ENCODE results near the gene BFAR. TPM values are rescaled to one million over a fixed set of nuclear protein-coding genes. Genes with fewer than 3 reads are reported as not detected.
"Not testable (repeated sequence)": the region's sequence is repeated elsewhere in the genome, so short reads cannot be mapped to it uniquely, and the experiment has no call there.

BFAR gene
- total RNA-seq, 2 donors from 2014 or later = 29.8 to 37.7 TPM

DNA sequence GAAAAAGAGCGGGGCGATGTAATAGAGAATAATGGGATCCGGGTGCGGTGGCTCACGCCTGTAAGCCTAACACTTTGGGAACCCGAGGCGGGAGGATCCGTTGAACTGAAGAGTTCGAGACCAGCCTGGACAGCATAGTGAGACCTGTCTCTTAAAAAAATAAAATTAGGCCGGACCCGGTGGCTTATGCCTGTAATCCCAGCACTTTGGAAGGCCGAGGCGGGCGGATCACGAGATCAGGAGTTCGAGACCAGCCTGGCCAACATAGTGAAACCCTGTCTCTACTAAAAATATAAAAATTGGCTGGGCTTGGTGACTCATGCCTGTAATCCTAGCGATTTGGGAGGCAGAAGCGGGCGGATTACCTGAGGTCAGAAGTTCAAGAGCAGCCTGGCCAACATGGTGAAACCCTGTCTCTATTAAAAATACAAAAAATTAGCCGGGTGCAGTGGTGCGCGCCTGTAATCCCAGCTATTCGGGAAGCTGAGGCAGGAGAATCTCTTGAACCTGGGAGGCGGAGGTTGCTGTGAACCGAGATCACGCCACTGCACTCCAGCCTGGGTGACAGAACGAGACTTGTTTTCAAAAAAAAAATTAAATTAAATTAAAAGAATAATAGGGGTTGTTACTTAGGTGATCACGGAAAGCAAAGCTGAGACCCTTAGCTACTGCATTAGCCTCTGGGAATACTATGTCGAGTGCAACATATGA is 2.0 kb upstream of the BFAR start:
- DNase-seq; intact Hi-C loops (cut with DNase I); ATAC-seq: not testable (repeated sequence)

DNA sequence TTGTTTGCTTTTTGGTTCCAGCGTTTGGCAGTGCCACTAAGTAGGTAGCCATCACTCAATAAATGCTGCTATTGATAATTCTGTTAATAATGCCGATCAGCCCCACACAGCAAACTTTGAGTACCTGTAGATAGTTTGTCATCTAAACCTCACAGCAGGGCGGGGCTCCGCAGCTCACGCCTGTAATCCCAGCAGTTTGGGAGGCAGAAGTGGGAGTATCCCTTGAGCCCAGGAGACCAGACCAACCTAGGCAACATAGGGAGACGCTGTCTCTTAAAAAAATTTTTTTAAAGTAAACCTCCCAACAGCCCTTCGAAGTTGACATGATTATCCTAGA is 1.6 kb downstream of the BFAR start:
- ATAC-seq (no peak), DNase-seq (no peak)
- intact Hi-C loops (cut with DNase I) = no loop called here

DNA sequence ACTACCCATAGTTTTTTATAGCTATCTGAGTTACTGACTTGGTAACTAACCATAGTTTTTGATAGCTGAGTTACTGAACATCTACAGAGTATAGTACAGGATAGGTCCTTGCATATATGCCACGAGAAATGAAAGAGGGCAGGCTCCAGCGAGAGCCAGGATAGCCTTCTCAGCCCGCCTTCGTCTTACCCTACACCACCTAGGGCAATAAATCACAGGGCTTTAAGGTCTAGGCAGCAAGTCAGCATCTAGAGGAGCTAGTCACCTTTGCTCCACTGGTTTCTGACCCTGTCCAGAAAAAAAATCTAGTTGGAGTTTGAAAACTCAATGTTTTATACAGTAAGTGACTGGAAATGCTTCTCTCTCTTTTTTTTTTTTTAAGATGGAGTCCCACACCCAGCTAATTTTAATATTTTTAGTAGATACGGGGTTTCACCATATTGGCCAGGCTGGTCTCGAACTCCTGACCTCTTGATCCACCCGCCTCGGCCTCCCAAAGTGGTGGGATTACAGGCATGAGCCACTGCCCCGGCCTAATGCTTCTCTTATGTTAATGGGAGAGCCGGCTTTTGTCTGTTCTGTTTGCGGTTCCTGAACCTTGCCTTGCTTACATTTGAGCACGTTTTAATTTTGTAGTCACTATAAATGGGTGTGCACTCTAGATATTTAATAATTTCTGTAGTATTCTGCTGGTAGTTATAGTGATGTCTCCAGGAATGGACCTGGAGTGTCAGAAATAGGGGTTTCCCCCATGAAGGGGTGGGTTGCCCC is 2.8 kb downstream of the BFAR start:
- no peak for DNase-seq
- ATAC-seq = no peak
- intact Hi-C loops (cut with DNase I) = no loop called here

DNA sequence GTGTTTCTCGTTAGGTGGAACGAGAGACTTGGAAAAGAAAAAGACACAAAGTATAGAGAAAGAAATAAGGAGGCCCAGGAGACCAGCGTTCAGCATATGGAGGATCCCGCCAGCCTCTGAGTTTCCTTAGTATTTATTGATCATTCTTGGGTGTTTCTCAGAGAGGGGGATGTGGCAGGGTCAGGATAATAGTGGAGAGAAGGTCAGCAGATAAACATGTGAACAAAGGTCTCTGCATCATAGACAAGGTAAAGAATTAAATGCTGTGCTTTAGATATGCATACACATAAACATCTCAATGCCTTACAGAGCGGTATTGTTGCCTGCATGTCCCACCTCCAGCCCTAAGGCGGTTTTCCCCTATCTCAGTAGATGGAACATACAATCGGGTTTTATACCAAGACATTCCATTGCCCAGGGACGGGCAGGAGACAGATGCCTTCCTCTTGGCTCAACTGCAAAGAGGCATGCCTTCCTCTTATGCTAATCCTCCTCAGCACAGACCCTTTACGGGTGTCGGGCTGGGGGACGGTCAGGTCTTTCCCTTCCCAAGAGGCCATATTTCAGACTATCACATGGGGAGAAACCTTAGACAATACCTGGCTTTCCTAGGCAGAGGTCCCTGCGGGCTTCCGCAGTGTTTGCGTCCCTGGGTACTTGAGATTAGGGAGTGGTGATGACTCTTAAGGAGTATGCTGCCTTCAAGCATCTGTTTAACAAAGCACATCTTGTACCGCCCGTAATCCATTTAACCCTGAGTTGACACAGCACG is 3.6 kb downstream of the BFAR start:
- ATAC-seq; DNase-seq; intact Hi-C loops (cut with DNase I): not testable (repeated sequence)

DNA sequence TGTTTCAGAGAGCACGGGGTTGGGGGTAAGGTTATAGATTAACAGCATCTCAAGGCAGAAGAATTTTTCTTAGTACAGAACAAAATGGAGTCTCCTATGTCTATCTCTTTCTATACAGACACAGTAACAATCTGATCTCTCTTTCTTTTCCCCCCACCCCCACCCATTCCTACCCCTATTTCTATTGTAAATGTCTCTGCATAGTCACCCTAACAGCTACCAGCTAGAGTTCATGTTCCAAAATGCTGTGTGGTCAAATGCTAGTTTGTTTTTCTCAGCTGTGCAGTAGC is 4.1 kb downstream of the BFAR start:
- DNase-seq; ATAC-seq; intact Hi-C loops (cut with DNase I): not testable (repeated sequence)

DNA sequence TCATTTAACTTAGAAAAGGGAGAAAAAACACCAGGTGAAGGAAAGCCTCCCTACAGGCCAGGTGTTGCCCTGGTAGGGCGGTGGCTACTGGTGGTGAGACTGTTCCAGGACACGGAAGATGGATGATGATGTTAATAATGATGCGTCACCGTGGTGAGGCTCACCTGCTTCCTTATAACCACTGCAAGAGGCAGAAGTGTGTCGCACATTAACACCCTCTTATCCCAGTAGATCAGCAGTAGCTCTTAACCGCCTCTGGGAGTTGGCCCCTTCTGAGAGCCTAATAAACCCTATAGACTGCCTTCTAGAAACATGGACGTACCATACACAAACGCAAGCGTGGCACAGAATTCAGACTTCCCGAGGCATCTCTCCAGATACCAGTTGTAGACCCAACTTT is 7.8 kb downstream of the BFAR start:
- intact Hi-C loops (cut with DNase I) = no loop called here
- no peak for ATAC-seq

DNA sequence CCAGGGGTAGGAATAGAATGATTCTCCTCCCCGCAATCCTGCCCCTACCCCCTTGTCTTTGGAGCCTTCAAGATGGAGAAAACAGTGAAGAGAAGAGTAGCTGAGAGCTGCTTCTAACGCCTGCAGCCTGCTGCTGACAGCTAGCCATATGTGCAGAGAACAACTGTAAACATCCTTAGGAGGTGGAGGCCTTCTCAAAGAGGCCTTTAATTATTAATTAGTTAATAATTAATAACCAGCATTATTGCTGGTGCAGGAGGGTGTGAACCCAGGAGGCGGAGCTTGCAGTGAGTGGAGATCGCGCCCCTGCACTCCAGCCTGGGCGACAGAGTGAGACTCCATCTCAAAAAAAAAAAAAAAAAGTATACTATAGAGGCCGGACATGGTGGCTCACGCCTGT is 8.5 kb downstream of the BFAR start:
- intact Hi-C loops (cut with DNase I) = no loop called here
- no peak for DNase-seq
- no peak for ATAC-seq

More for the DNA sequence above, 7.8 kb downstream of the BFAR start:
- no peak for DNase-seq

DNA sequence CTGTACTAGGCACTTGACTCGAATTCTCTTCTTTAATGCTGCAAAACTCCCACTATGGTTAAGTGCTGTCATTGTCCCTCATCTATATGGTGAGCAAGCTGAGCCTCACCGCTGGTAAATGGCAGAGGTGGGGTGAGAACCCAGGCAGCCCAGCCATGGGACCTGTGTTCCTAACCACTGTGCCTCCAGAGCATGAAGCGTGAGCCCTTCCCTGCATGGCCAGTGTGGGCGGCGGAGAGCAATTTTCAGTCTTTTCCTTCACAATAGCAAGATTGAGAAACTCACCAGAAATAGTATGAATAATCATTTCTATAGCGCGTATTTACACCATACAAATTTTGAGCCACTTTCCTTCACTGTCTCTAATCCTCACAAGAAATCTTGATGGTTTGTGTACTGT is 9.2 kb downstream of the BFAR start:
- intact Hi-C loops (cut with DNase I) = no loop called here
- ATAC-seq (no peak), DNase-seq (no peak)

DNA sequence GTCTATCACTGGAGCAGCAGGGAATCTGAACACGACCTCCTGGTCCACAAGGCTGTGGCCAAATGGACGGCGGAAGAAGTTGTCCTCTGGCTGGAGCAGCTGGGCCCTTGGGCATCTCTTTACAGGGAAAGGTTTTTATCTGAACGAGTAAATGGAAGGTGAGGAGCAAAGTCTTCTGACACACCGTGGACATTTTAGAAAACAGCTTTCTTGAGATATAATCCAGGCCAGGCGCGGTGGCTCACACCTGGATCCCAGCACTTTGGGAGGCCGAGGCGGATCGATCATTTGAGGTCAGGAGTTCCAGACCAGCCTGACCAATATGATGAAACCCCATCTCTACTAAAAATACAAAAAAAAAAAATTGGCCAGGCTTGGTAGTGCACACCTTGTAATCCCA is 17.1 kb downstream of the BFAR start:
- ATAC-seq = no peak
- DNase-seq = no peak
- intact Hi-C loops (cut with DNase I) = no loop called here

DNA sequence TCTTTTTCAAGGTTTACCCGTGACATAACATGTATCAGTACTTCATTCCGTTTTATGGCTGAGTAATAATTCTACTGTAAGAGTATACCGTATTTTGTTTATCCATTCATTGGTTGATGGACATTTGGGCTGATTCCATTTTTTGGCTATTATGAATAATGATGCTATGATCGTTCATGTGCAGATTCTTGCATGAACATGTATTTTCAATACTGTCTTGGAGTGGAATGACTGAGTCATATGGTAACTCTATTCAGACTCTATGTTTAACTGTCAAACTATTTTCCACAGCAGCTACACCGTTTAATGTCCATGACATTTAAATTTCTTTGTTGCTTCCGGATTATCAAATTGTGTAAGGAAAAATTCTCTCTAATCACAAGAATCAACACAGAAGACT is 17.9 kb downstream of the BFAR start:
- intact Hi-C loops (cut with DNase I) = no loop called here
- ATAC-seq (no peak), DNase-seq (no peak)

DNA sequence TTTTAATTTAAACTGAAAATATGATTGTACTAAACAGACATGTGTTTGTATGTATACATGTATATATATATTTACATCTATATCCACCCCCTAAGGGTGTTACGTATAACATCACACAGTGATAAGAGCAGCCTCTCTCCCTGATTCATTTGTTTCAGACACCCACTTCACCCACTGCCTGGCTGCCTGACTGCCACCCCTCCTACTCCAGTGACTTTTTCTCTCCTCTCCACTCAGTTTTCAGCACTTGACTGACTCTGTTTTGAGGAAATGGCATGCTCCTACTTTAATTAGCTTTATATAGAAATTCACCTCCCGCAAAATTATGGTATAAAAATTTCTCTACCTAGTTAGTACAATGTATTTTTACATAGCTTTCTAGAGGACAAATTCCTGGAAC is 20.0 kb downstream of the BFAR start:
- ATAC-seq (no peak), DNase-seq (no peak)
- intact Hi-C loops (cut with DNase I) = no loop called here

DNA sequence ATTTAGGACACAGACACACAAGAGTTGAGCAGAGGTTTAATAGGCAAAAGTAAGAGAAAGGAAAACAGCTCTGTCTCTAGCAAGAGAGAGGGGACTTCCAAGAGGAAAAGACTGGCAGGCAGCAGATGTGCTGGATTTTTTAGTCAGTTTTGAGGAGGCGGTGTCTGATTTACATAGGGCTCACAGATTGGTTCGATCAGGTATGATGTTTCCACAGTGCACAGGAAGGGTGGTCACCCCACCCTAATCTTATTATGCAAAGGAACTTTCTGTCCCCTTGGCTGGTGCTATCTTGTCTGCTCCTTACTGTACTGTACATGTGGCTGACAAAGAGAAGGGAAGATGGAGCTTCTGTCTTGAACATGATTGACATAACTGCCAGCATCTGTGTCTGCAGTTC is 25.3 kb downstream of the BFAR start:
- DNase-seq = no peak
- ATAC-seq = no peak
- intact Hi-C loops (cut with DNase I) = no loop called here

DNA sequence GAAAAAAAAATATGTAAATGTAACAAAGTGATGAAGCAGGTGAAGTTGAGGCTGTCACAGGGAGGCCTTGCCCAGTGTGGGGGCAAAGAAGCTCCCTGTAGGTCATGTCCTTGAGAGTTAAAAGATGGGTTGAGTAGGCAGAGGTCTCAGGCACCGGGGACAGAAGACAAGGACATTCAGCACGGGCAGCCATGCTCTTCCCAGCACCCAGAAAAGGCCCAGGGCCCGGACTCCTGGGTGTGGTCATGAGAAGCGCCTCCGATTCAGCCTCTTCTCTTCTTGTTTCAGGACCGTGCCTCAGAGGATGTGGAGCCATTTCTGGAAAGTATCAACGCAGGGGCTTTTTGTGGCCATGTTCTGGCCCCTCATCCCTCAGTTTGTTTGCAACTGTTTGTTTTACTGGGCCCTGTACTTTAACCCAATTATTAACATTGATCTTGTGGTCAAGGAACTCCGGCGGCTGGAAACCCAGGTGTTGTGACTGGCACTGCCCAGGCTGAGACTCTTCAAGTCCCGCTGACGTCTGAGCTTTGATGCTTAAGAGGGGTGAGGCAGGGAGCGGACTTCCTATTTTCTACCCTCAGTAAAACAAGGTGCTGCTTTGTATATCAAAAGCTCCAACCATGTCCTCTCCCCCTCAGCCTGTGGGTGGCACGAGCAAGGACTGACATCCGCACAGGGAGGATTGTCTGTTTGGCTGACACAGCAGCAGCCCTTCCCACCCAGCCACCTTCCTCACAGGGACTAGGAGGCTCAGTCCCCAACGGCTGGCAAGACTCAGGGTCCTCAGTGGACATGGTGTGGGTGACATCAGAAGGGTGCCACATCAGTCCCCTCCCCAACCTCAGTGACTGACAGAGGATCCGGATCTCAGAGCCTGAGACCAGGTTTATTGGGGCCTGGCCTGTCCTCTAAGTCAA is 34.9 kb downstream of the BFAR start:
- DNase-seq (no peak), ATAC-seq (no peak)

DNA sequence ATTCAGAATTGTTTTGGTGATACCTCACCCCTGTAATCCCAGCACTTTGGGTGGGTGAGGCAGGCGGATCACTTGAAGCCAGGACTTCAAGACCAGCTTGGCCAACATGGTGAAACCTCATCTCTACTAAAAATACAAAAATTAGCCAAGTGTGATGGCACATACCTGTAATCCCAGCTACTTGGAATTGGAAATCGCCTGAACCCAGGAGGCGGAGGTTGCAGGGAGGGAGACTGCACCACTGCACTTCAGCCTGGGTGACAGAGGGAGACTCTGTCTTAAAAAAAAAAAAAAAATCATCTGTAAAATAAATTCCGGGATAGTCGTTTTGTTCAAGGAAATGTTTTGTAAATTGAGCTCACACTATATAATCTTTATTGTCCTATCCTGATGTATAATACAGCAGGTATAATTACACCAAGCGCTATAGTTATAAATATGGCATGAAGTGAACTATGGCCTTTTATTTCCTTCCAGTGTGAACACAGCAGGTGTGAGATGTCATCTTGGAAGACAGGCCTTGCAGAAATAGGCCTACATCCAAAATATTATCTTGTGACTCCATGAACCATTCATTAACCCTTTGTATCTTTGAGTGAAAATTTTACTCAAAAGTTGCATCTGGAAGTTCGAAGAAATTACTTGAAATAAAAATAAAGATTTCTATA is 35.9 kb downstream of the BFAR start:
- intact Hi-C loops (cut with DNase I) = no loop called here
- no peak for DNase-seq
- no peak for ATAC-seq

More for the DNA sequence above, 34.9 kb downstream of the BFAR start:
- intact Hi-C loops (cut with DNase I) = no loop called here

DNA sequence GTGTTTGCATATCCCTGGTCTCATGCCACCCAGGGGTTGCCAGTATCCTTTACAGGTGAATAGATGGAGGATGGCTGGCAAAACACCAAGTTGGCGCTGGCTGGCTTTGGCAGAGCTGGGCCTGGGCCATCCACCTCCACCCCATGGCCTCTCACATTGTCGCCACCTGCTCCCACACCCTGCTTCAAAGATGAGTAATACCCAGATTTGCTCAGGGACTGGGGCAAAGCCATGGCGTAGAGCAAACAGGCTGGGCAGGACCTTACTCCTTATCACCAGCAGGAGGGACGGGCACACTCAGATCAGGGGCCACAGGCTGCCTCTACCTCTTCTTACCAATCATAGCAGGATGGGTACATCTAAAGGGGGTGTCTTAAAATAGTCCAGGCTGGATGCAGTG is 37.0 kb downstream of the BFAR start:
- DNase-seq = no peak
- intact Hi-C loops (cut with DNase I) = no loop called here
- peak in 1 of 2 donors; percentile 49 for ATAC-seq

DNA sequence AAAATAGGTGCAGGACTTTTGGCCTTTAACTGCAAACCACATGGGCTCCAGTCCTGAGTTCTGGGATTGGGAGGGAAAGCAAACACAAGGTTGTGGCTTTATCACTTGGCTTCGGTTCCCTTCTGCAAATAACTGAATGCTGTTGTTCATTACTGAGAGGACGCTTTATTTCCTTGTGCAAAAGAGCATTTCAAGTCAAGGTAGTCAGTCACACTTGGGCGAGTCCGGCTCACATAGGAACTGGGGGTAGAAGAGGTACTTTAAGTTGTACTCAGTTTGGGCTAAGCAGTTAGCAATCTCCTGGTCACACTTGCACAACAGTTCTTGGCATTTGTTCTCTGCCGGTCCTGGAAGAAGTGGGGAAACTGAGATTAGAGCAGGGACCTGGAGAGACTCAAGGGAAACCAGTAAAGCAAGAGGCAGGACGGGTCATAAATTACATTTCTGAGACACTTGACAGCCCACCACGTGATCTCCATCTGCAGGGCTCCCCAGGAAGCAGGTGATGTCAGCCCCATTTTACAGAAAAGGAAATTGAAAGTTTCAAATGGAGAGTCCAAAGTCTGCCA is 39.7 kb downstream of the BFAR start:
- ATAC-seq = no peak
- intact Hi-C loops (cut with DNase I) = no loop called here
- DNase-seq = no peak

DNA sequence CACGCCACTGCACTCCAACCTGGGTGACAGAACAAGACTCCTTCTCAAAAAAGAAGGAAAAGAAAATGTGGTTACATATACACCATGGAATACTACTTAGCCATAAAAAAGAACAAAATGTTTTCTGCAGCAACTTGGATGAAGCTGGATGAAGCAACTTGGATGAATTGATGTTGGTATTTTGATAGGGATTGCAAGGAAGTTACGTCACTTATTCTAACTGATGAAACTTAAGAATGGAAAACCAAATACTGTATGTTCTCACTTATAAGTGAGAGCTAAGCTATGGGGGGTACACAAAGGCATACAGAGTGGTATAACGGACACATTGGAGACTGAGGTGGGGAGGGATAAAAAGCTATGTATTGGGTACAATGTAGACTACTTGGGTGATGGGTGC is 43.9 kb downstream of the BFAR start:
- intact Hi-C loops (cut with DNase I) = no loop called here
- no peak for DNase-seq
- no peak for ATAC-seq

DNA sequence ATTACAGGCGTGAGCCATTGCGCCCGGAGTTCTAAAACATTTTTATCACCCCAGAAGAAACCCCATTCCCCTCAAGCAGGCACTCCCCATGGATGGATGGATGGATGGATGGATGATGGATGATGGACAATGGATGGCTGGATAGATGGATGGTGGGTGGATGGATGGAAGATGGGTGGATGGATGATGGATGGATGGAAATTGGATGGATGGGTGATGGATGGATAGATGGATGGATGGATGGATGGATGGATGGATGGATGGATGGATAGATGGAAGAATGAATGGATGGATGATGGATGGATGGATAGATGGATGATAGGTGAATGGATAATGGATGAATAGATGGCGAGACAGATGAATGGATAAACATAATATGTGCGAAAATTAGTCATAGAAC is 44.9 kb downstream of the BFAR start:
- DNase-seq = no peak
- no peak for ATAC-seq
- intact Hi-C loops (cut with DNase I) = no loop called here
